ENCODE measurements around the gene PRDM16. TPM values are rescaled to one million over a fixed set of nuclear protein-coding genes. Genes with fewer than 3 reads are reported as not detected.

Gene PRDM16
- total and polyA plus RNA-seq, 4 donors = 0.05 to 0.67 (median 0.19) TPM

- no peak for DNase-seq (ENCODE audit: low spot score)
- no peak overlapping the region for H3K9ac ChIP-seq (ENCODE audit: low read depth in 1 of 2, low read length in 2 of 2)
- H3K4me1 ChIP-seq (ENCODE audit: control insufficient read depth in 4 of 4, insufficient read depth in 4 of 4, low read length in 3 of 4) = no peaks in the 10 kb centered on the region
- H3K27ac ChIP-seq (ENCODE audit: low read depth in 1 of 2, low read length in 2 of 2) = no peak overlapping the region
- H3K36me3 ChIP-seq (ENCODE audit: control insufficient read depth in 4 of 4, insufficient read depth in 3 of 4, low read depth in 1 of 4, low read length in 3 of 4) = no peaks in the 10 kb centered on the region
- H3K27me3 ChIP-seq (ENCODE audit: control insufficient read depth in 4 of 4, insufficient read depth in 4 of 4, low read length in 3 of 4) = peaks cover 0 to 4% (median 2%) of the 10 kb centered on the region in 4 donors
- WGBS = 85% methylated on average over 12 of the region's 12 CpGs
- TF ChIP-seq RAD21 (IDR thresholded peaks at IDR 0.05) = no peak
- TF ChIP-seq SP1 (IDR thresholded peaks at IDR 0.05) = no peak
- TF ChIP-seq FOXA2 (IDR thresholded peaks at IDR 0.05) = no peak
- no peak overlapping the region for H3K4me3 ChIP-seq (ENCODE audit: low read depth in 1 of 3, low read length in 3 of 3)
- H3K9me3 ChIP-seq (ENCODE audit: control insufficient read depth in 4 of 4, low read length in 3 of 4) = no peaks in the 10 kb centered on the region
These were observed 14.5 kb upstream of the PRDM16 start for GRCh38 chr1:3054474-3054873.

DNA sequence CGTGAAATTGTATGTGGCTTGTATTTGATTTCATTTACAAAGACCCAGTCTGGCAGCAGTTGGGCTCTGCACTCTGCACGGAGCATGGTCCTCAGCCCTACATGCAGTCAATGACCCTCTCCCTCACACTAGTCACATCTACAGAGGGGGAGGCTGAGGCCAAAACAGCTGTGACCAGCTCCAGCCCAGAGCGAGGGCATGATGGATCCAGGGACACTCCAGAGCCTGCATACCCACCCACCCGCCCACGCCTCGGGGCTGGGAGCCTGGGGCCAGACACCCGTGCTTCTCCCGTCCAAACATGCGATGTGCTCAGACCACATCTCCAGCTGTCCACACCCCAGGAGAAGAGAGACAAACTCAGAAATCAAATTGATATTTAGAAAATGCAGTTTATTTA is 14.0 kb upstream of the PRDM16 start:
- Histone ChIP-seq H3K27me3 (ENCODE audit: control insufficient read depth in 4 of 4, insufficient read depth in 4 of 4, low read length in 3 of 4) (peaks cover 0 to 4% (median 2%) of the 10 kb centered on the region in 4 donors), H3K36me3 (ENCODE audit: control insufficient read depth in 4 of 4, insufficient read depth in 3 of 4, low read depth in 1 of 4, low read length in 3 of 4) (no peaks in the 10 kb centered on the region), H3K4me1 (ENCODE audit: control insufficient read depth in 4 of 4, insufficient read depth in 4 of 4, low read length in 3 of 4) (no peaks in the 10 kb centered on the region), H3K9me3 (ENCODE audit: control insufficient read depth in 4 of 4, low read length in 3 of 4) (no peaks in the 10 kb centered on the region), H3K9ac (ENCODE audit: low read depth in 1 of 2, low read length in 2 of 2) (no peak overlapping the region), H3K4me3 (ENCODE audit: low read depth in 1 of 3, low read length in 3 of 3) (no peak overlapping the region), H3K27ac (ENCODE audit: low read depth in 1 of 2, low read length in 2 of 2) (no peak overlapping the region)
- no peak for DNase-seq (ENCODE audit: low spot score)
- WGBS = 79% methylated on average over 9 of the region's 9 CpGs
- TF ChIP-seq HNF4A (conservative IDR thresholded peaks at IDR 0.05) (no peak), YY1 (IDR thresholded peaks at IDR 0.05) (no peak), TAF1 (conservative IDR thresholded peaks at IDR 0.05) (no peak), SP1 (IDR thresholded peaks at IDR 0.05) (no peak), FOXA2 (IDR thresholded peaks at IDR 0.05) (no peak), RAD21 (IDR thresholded peaks at IDR 0.05) (no peak), GABPA (IDR thresholded peaks at IDR 0.05 in 1 of 2, conservative IDR thresholded peaks at IDR 0.05 in 1 of 2) (no peak), FOXA1 (IDR thresholded peaks at IDR 0.05) (no peak), ZBTB33 (IDR thresholded peaks at IDR 0.05) (no peak), REST (IDR thresholded peaks at IDR 0.05) (no peak), HNF4G (IDR thresholded peaks at IDR 0.05) (no peak), JUND (IDR thresholded peaks at IDR 0.05) (no peak), RXRA (IDR thresholded peaks at IDR 0.05) (no peak), EGR1 (IDR thresholded peaks at IDR 0.05; ENCODE audit: low read depth in 2 of 2) (no peak)
- TF ChIP-seq, protein P1, sequence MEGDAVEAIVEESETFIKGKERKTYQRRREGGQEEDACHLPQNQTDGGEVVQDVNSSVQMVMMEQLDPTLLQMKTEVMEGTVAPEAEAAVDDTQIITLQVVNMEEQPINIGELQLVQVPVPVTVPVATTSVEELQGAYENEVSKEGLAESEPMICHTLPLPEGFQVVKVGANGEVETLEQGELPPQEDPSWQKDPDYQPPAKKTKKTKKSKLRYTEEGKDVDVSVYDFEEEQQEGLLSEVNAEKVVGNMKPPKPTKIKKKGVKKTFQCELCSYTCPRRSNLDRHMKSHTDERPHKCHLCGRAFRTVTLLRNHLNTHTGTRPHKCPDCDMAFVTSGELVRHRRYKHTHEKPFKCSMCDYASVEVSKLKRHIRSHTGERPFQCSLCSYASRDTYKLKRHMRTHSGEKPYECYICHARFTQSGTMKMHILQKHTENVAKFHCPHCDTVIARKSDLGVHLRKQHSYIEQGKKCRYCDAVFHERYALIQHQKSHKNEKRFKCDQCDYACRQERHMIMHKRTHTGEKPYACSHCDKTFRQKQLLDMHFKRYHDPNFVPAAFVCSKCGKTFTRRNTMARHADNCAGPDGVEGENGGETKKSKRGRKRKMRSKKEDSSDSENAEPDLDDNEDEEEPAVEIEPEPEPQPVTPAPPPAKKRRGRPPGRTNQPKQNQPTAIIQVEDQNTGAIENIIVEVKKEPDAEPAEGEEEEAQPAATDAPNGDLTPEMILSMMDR (IDR thresholded peaks at IDR 0.05; ENCODE audit: low read depth, low read length, missing input control) = no peak
- TF ChIP-seq, protein P2, sequence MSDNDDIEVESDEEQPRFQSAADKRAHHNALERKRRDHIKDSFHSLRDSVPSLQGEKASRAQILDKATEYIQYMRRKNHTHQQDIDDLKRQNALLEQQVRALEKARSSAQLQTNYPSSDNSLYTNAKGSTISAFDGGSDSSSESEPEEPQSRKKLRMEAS (IDR thresholded peaks at IDR 0.05) = no peak
- TF ChIP-seq, protein P3, sequence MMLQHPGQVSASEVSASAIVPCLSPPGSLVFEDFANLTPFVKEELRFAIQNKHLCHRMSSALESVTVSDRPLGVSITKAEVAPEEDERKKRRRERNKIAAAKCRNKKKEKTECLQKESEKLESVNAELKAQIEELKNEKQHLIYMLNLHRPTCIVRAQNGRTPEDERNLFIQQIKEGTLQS (IDR thresholded peaks at IDR 0.05) = no peak
